OCI-M2 (cell line): ENCODE measurements around the gene PRSS2.

Experiments
- DNase-seq: peaks from one replicate; lab custom pipeline; 2025; ENCODE audit not compliant: unreplicated experiment; lab: John Stamatoyannopoulos, UW

PRSS2 gene

GRCh38 chr7:142800699-142801260 lies 30.0 kb downstream of the PRSS2 start:
- no peak for DNase-seq

GRCh38 chr7:142801601-142802295 lies 31.0 kb downstream of the PRSS2 start:
- no peak for DNase-seq

- DNase-seq, result no peak
These were observed 31.5 kb downstream of the PRSS2 start for GRCh38 chr7:142802301-142802700.

- DNase-seq, result no peak
These were observed 33.1 kb downstream of the PRSS2 start for GRCh38 chr7:142803901-142804300.

GRCh38 chr7:142804728-142805207 lies 34.0 kb downstream of the PRSS2 start:
- no peak for DNase-seq

GRCh38 chr7:142805350-142806021 lies 34.7 kb downstream of the PRSS2 start:
- no peak for DNase-seq

- no peak for DNase-seq
These were observed 35.2 kb downstream of the PRSS2 start for GRCh38 chr7:142806022-142806356.

GRCh38 chr7:142806957-142807356 lies 36.2 kb downstream of the PRSS2 start:
- DNase-seq, result no peak

GRCh38 chr7:142807855-142808460 lies 37.2 kb downstream of the PRSS2 start:
- DNase-seq, result no peak

- DNase-seq, result no peak
These were observed 37.7 kb downstream of the PRSS2 start for GRCh38 chr7:142808461-142808801.

- no peak for DNase-seq
These were observed 38.2 kb downstream of the PRSS2 start for GRCh38 chr7:142808802-142809583.

GRCh38 chr7:142809671-142810070 lies 38.9 kb downstream of the PRSS2 start:
- no peak for DNase-seq

- no peak for DNase-seq
These were observed 40.5 kb downstream of the PRSS2 start for GRCh38 chr7:142811154-142811737.

GRCh38 chr7:142812437-142813215 lies 41.9 kb downstream of the PRSS2 start:
- no peak for DNase-seq

- DNase-seq, result no peak
These were observed 42.5 kb downstream of the PRSS2 start for GRCh38 chr7:142813226-142813625.

GRCh38 chr7:142813699-142814098 lies 42.9 kb downstream of the PRSS2 start:
- DNase-seq, result no peak

- no peak for DNase-seq
These were observed 43.7 kb downstream of the PRSS2 start for GRCh38 chr7:142814451-142814850.

- no peak for DNase-seq
These were observed 44.4 kb downstream of the PRSS2 start for GRCh38 chr7:142815134-142815533.

- no peak for DNase-seq
These were observed 46.7 kb downstream of the PRSS2 start for GRCh38 chr7:142817506-142817905.

GRCh38 chr7:142819530-142819929 lies 48.8 kb downstream of the PRSS2 start:
- no peak for DNase-seq
